K562 (cell line): Measurements from ENCODE around the gene FNDC1. TPM values are rescaled to one million over a fixed set of nuclear protein-coding genes. Genes with fewer than 3 reads are reported as not detected.

ENCODE experiments used
- ATAC-seq: fragments of 200-7000 bp; cut with Tn5 transposase; 3 replicates; pipeline ENCODE4 v1.9.1; 2020; ENCODE audit warnings: moderate library complexity
- BruUV-seq: library from RNA; stranded (reverse); fragments of 400-500 nt; replicated peaks from 2 replicates; lab custom pipeline; 2021; lab: Mats Ljungman, UMichigan
- CTCF ChIA-PET: fragments of 300-600 bp; formaldehyde crosslinking; extraction: SDS; loops from one replicate; lab custom pipeline; 2021; ENCODE audit warnings: low intra/inter-chr PET ratio; lab: Yijun Ruan, JAX
- POLR2A ChIA-PET: fragments of 300-600, 350-650 bp; sonication (Branson Sonifier 250); formaldehyde crosslinking; extraction: SDS; loops from one replicate; lab custom pipeline; 2021; ENCODE audit warnings: antibody characterized with exemption, inconsistent platforms; lab: Yijun Ruan, JAX
- DNase-seq, 4 experiments: peaks; one replicate each; pipeline versions ENCODE4 v3.0.0 to v3.0.0-alpha.2; 2011 to 2018; ENCODE audit warnings: low spot score in 3 of 4, mixed read lengths in 3 of 4; ENCODE audit errors: extremely low read depth in 1 of 4
- FAIRE-seq: peaks from 2 replicates; lab custom pipeline; 2011; peaks lifted over from hg19 to GRCh38; lab: Jason Lieb, UNC
- H2AFZ ChIP-seq: 2 replicates; pipeline ENCODE4 v1.6.0; 2011; ENCODE audit warnings: low read depth, low read length, control low read depth, inconsistent platforms
- H3K27ac ChIP-seq: fragments of 200-600 bp; 3 replicates; pipeline ENCODE4 v1.8.0; 2011; ENCODE audit warnings: low read depth, mild to moderate bottlenecking, control low read depth, inconsistent platforms, low read length, moderate library complexity, mixed read lengths; ENCODE audit errors: extremely low read depth
- H3K27me3 ChIP-seq, 2 experiments: fragments of 300-600 bp in 1 of 2; 2 replicates in 1 of 2; 3 replicates in 1 of 2; pipeline versions ENCODE4 v1.6.0 to v1.8.0; 2011; ENCODE audit warnings: inconsistent platforms in 2 of 2, low read length in 2 of 2, mild to moderate bottlenecking in 1 of 2, mixed read lengths in 1 of 2, moderate library complexity in 1 of 2; ENCODE audit not compliant: control insufficient read depth in 2 of 2, insufficient read depth in 2 of 2
- H3K36me3 ChIP-seq: fragments of 300-600 bp; 3 replicates; pipeline ENCODE4 v1.8.0; 2011; ENCODE audit warnings: mild to moderate bottlenecking, low read length, inconsistent platforms; ENCODE audit not compliant: control insufficient read depth, insufficient read depth
- H3K4me1 ChIP-seq, 2 experiments: fragments of 200-600 bp in 1 of 2; replicated peaks in 1 of 2; 2 replicates in 1 of 2; 3 replicates in 1 of 2; pipeline versions ENCODE4 v1.5.1 to v1.8.0; 2011; ENCODE audit warnings: inconsistent platforms in 2 of 2, low read length in 2 of 2, mild to moderate bottlenecking in 1 of 2, mixed read lengths in 1 of 2, moderate library complexity in 1 of 2; ENCODE audit not compliant: control insufficient read depth in 2 of 2, insufficient read depth in 2 of 2
- H3K4me2 ChIP-seq: 2 replicates; pipeline ENCODE4 v1.6.1; 2011; ENCODE audit warnings: low read length, control low read depth, inconsistent platforms, mixed read lengths; ENCODE audit not compliant: insufficient read depth
- H3K4me3 ChIP-seq: fragments of 200-600 bp; sonication (generic), shearing (Covaris generic); 2 replicates; pipeline ENCODE4 v1.5.1; 2016; ENCODE audit warnings: control low read depth, inconsistent platforms
- H3K79me2 ChIP-seq: fragments of 200-600 bp; 3 replicates; pipeline ENCODE4 v1.8.0; 2011; ENCODE audit warnings: low read length, inconsistent platforms; ENCODE audit not compliant: control insufficient read depth, insufficient read depth
- H3K9ac ChIP-seq, 2 experiments: 2 replicates each; pipeline versions ENCODE4 v1.6.0 to v1.6.1; 2011; ENCODE audit warnings: low read depth in 2 of 2, low read length in 2 of 2, control low read depth in 1 of 2, inconsistent platforms in 1 of 2, mild to moderate bottlenecking in 1 of 2, mixed read lengths in 1 of 2; ENCODE audit not compliant: insufficient read depth in 1 of 2
- H3K9me1 ChIP-seq: one replicate; pipeline ENCODE4 v1.6.0; 2011; ENCODE audit warnings: inconsistent platforms, mild to moderate bottlenecking, low read length, moderate library complexity; ENCODE audit not compliant: control insufficient read depth, insufficient read depth
- H3K9me3 ChIP-seq: replicated peaks from 2 replicates; pipeline ENCODE4 v1.5.1; 2011; ENCODE audit warnings: low read depth, low read length, inconsistent platforms; ENCODE audit not compliant: control insufficient read depth, insufficient read depth
- H4K20me1 ChIP-seq: replicated peaks from 2 replicates; pipeline ENCODE4 v1.6.1; 2011; ENCODE audit warnings: low read length, inconsistent platforms, mixed read lengths; ENCODE audit not compliant: control insufficient read depth, insufficient read depth
- BCLAF1 ChIP-seq, 2 experiments: fragments of 450-650 bp in 1 of 2; IDR thresholded peaks; 2 replicates each; pipeline ENCODE4 v1.6.1; 2011 to 2017; ENCODE audit warnings: low read depth in 2 of 2, antibody characterized with exemption in 1 of 2, borderline replicate concordance in 1 of 2, low read length in 1 of 2, mild to moderate bottlenecking in 1 of 2, mixed read lengths in 1 of 2; ENCODE audit not compliant: control insufficient read depth in 1 of 2
- BRCA1 ChIP-seq, 2 experiments: fragments of 450-650 bp in 1 of 2; sonication (generic) in 1 of 2; formaldehyde crosslinking in 1 of 2; IDR thresholded peaks; 2 replicates each; pipeline versions ENCODE4 v1.5.0 to v1.6.1; 2017 to 2020; ENCODE audit warnings: mild to moderate bottlenecking in 1 of 2, missing genetic modification reagents in 1 of 2
- CSDE1 ChIP-seq, 2 experiments: fragments of 450-650 bp; IDR thresholded peaks; 2 replicates each; pipeline ENCODE4 v1.6.1; 2016; ENCODE audit warnings: mild to moderate bottlenecking in 1 of 2
- GTF2F1 ChIP-seq: IDR thresholded peaks from 2 replicates; pipeline ENCODE4 v1.6.1; 2011; ENCODE audit warnings: low read depth, low read length, improper control_type of control experiment
- MAFF ChIP-seq: IDR thresholded peaks from 2 replicates; pipeline ENCODE4 v1.6.1; 2012; ENCODE audit warnings: low read length, improper control_type of control experiment
- MAZ ChIP-seq, 2 experiments: fragments of 450-650 bp in 1 of 2; sonication (generic) in 1 of 2; formaldehyde crosslinking; IDR thresholded peaks in 1 of 2; conservative IDR thresholded peaks in 1 of 2; 2 replicates each; pipeline versions ENCODE4 v1.4.0 to v1.5.0; 2020; ENCODE audit warnings: mild to moderate bottlenecking in 1 of 2, missing genetic modification reagents in 1 of 2
- RBFOX2 ChIP-seq: fragments of 200-400 bp; formaldehyde crosslinking; IDR thresholded peaks from 2 replicates; pipeline ENCODE4 v1.6.1; 2017; ENCODE audit warnings: low read depth, mild to moderate bottlenecking, low read length, moderate library complexity
- SMC3 ChIP-seq: conservative IDR thresholded peaks from 2 replicates; pipeline ENCODE4 v1.6.1; 2011; ENCODE audit warnings: low read depth, low read length, improper control_type of control experiment; ENCODE audit not compliant: insufficient read depth
- SRSF9 ChIP-seq: fragments of 200-400 bp; formaldehyde crosslinking; IDR thresholded peaks from 2 replicates; pipeline ENCODE4 v1.6.1; 2017; ENCODE audit warnings: low read depth, low read length, borderline replicate concordance
- ZNF436 ChIP-seq: fragments of 250-450, 450-650 bp; sonication (Bioruptor Pico); formaldehyde crosslinking; IDR thresholded peaks from 2 replicates; pipeline ENCODE4 v1.7.0; 2020; ENCODE audit warnings: mild to moderate bottlenecking
- ZNF561 ChIP-seq: fragments of 450-650 bp; formaldehyde crosslinking; conservative IDR thresholded peaks from 2 replicates; pipeline ENCODE4 v1.4.0; 2020; ENCODE audit warnings: mild to moderate bottlenecking, moderate library complexity
- ZNF717 ChIP-seq: fragments of 250-450 bp; sonication (Bioruptor Pico); IDR thresholded peaks from 2 replicates; pipeline ENCODE4 v1.5.0; 2021
- ZNF764 ChIP-seq: fragments of 250-450 bp; sonication (Bioruptor Pico); IDR thresholded peaks from 2 replicates; pipeline ENCODE4 v1.4.0; 2020; ENCODE audit warnings: low read depth, mild to moderate bottlenecking, moderate library complexity
- ZNF766 ChIP-seq: fragments of 200-800 bp; sonication (Bioruptor generic); conservative IDR thresholded peaks from 2 replicates; pipeline ENCODE4 v1.6.1; 2016; ENCODE audit warnings: missing genetic modification characterization, missing compliant biosample characterization
- WGBS: fragments of 100-300 bp; shearing (Covaris generic); methylation state at CpG from one replicate; pipeline ENCODE4 v1.1.6; 2016; ENCODE audit warnings: low coverage, mixed read lengths; ENCODE audit not compliant: insufficient coverage; ENCODE audit errors: missing lambda C conversion rate; 5-methylcytosine and 5-hydroxymethylcytosine counted together
- in situ Hi-C: fragments of 300-500 bp; cut with MboI; formaldehyde crosslinking; loops from 4 replicates; pipeline ENCODE4 v1.15.0; 2018; ENCODE audit warnings: inconsistent platforms, mixed read lengths
- intact Hi-C: fragments of 100-400 bp; cut with micrococcal nuclease; formaldehyde crosslinking; loops from 2 replicates; pipeline ENCODE4 v1.14.2; 2022
- polyA plus RNA-seq, 8 experiments: library from polyadenylated mRNA; depleted of rRNA in 4 of 8; stranded (reverse) in 5 of 8; unstranded in 3 of 8; fragments of >200 nt; fragmentation: Nextera tagmentation in 2 of 8; fragmentation: Illumina TruSeq in 1 of 8; extraction: Ambion mirVana in 2 of 8; extraction: Trizol in 1 of 8; gene quantifications; 2 replicates each; pipeline versions ENCODE4 v1.2.1 to v1.2.3, GENCODE V29; 2011 to 2014; ENCODE audit warnings: inconsistent platforms in 1 of 8, missing spikeins in 1 of 8
- total RNA-seq, 7 experiments: library from RNA; depleted of rRNA in 6 of 7; stranded (reverse); fragments of >200 nt in 6 of 7; fragmentation: Illumina TruSeq in 2 of 7; extraction: Trizol in 2 of 7; gene quantifications; 2 replicates each; pipeline versions ENCODE4 v1.2.1 to v1.2.3, GENCODE V29; 2011 to 2021; ENCODE audit warnings: low replicate concordance in 1 of 7
- TF ChIP-seq, protein P1 (sequence below), 3 experiments: fragments of 200-800 bp in 1 of 3; fragments of 250-450 bp in 1 of 3; fragments of 450-650 bp in 1 of 3; sonication (Bioruptor Pico) in 1 of 3; sonication (Bioruptor generic) in 1 of 3; formaldehyde crosslinking in 1 of 3; IDR thresholded peaks; 2 replicates each; pipeline versions ENCODE4 v1.6.1 to v1.8.0; 2016 to 2022; ENCODE audit warnings: mild to moderate bottlenecking in 2 of 3, missing genetic modification characterization in 2 of 3, missing compliant biosample characterization in 1 of 3, moderate library complexity in 1 of 3

Gene FNDC1
- total and polyA plus RNA-seq, 9 of the 15 experiments (the other 6 are each of a cell fraction or from before 2014, with no cell fraction given) = not detected

- TF ChIP-seq GTF2F1 = no peak
- no peak for TF ChIP-seq BCLAF1 (IDR thresholded peaks at IDR 0.05; ENCODE audit: borderline replicate concordance in 1 of 2, control insufficient read depth in 1 of 2, low read depth in 2 of 2, low read length in 1 of 2)
- no peak for TF ChIP-seq ZNF561 (CRISPR knock-in tag)
- TF ChIP-seq MAFF = no peak
Measured at GRCh38 chr6:159180001-159180400, 10.8 kb downstream of the FNDC1 start (continued).

- H3K4me2 ChIP-seq = no peak overlapping the region
- H3K27me3 ChIP-seq = peaks cover 12 to 24% of the 10 kb centered on the region in 2 experiments
- no peak for DNase-seq
- H3K9ac ChIP-seq = no peak overlapping the region
- no peak for FAIRE-seq
- no TSS peak for BruUV-seq
- H3K9me3 ChIP-seq = no peaks in the 10 kb centered on the region
- CTCF ChIA-PET = no interaction called here
- WGBS = 12% methylated on average over 2 of the region's 2 CpGs
- TF ChIP-seq SMC3 = no peak
- no peak for TF ChIP-seq CSDE1 (IDR thresholded peaks at IDR 0.05)
- no peak for TF ChIP-seq ZNF766
- no peak for TF ChIP-seq BRCA1 (IDR thresholded peaks at IDR 0.05)
- TF ChIP-seq BRCA1 (CRISPR knock-in tag; IDR thresholded peaks at IDR 0.05) = no peak
- TF ChIP-seq, protein P1, sequence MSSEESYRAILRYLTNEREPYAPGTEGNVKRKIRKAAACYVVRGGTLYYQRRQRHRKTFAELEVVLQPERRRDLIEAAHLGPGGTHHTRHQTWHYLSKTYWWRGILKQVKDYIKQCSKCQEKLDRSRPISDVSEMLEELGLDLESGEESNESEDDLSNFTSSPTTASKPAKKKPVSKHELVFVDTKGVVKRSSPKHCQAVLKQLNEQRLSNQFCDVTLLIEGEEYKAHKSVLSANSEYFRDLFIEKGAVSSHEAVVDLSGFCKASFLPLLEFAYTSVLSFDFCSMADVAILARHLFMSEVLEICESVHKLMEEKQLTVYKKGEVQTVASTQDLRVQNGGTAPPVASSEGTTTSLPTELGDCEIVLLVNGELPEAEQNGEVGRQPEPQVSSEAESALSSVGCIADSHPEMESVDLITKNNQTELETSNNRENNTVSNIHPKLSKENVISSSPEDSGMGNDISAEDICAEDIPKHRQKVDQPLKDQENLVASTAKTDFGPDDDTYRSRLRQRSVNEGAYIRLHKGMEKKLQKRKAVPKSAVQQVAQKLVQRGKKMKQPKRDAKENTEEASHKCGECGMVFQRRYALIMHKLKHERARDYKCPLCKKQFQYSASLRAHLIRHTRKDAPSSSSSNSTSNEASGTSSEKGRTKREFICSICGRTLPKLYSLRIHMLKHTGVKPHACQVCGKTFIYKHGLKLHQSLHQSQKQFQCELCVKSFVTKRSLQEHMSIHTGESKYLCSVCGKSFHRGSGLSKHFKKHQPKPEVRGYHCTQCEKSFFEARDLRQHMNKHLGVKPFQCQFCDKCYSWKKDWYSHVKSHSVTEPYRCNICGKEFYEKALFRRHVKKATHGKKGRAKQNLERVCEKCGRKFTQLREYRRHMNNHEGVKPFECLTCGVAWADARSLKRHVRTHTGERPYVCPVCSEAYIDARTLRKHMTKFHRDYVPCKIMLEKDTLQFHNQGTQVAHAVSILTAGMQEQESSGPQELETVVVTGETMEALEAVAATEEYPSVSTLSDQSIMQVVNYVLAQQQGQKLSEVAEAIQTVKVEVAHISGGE (CRISPR knock-in tag; IDR thresholded peaks at IDR 0.05) = no peak
- TF ChIP-seq ZNF717 (CRISPR knock-in tag) = no peak
- TF ChIP-seq SRSF9 = no peak
- TF ChIP-seq MAZ (CRISPR knock-in tag; conservative IDR thresholded peaks at IDR 0.05 in 1 of 2, IDR thresholded peaks at IDR 0.05 in 1 of 2) = no peak
- TF ChIP-seq ZNF436 = no peak
- TF ChIP-seq RBFOX2 = no peak
- TF ChIP-seq ZNF764 (CRISPR knock-in tag) = no peak
- in situ Hi-C loops (no loop called here), intact Hi-C loops (no loop called here)
- no peaks in the 10 kb centered on the region for H4K20me1 ChIP-seq
- H3K36me3 ChIP-seq = no peaks in the 10 kb centered on the region
- no peaks in the 10 kb centered on the region for H3K9me1 ChIP-seq
- POLR2A ChIA-PET = no interaction called here
- H3K27ac ChIP-seq = no peak overlapping the region
- no peak overlapping the region for H2AFZ ChIP-seq
- no peaks in the 10 kb centered on the region for H3K79me2 ChIP-seq
- no peaks in the 10 kb centered on the region for H3K4me1 ChIP-seq
- no peak for ATAC-seq
- H3K4me3 ChIP-seq = no peak overlapping the region
Measured at GRCh38 chr6:159181914-159182313, 12.7 kb downstream of the FNDC1 start.
